AG09309 (cell line): Measurements from ENCODE around the gene CDC16.

Experiments used
- DNase-seq: peaks from one replicate; pipeline ENCODE4 v3.0.0-alpha.2; 2010; ENCODE audit warnings: low read depth
- H3K4me3 ChIP-seq: 2 replicates; pipeline ENCODE4 v1.5.1; 2011; ENCODE audit warnings: mild to moderate bottlenecking, low read depth, low read length, moderate library complexity; ENCODE audit not compliant: control insufficient read depth
- CTCF ChIP-seq: IDR thresholded peaks from 2 replicates; pipeline ENCODE4 v1.5.1; 2011; ENCODE audit warnings: mild to moderate bottlenecking, low read depth, low read length, inconsistent platforms; ENCODE audit not compliant: insufficient read depth, control insufficient read depth; ENCODE audit errors: missing control alignments

CDC16 gene

GRCh38 chr13:114212158-114212495 lies 22.6 kb upstream of the CDC16 start:
- DNase-seq = no peak
- H3K4me3 ChIP-seq = no peak overlapping the region
- no peak for TF ChIP-seq CTCF

GRCh38 chr13:114213980-114214379 lies 20.7 kb upstream of the CDC16 start:
- H3K4me3 ChIP-seq = no peak overlapping the region
- no peak for TF ChIP-seq CTCF
- no peak for DNase-seq

DNA sequence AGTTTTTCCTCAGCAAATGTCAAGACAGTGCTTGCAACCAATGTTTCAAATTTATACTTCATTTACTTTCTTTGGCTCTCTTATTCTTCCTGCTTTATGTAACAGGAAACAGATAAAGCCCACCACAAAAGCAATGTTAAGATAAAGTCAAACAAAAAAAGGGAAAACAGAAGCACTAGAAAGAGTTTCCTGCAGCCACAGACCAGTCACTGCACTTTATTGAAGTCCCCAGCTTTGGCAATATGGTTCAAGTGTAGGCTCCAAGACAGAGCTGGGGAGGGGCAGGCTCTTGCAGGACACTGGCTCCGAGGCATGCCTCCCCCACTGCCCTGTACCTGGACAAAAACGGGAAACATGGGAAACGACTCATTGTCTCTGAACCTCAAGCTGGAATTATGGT lies 15.3 kb upstream of the CDC16 start:
- DNase-seq = no peak
- H3K4me3 ChIP-seq = no peak overlapping the region
- TF ChIP-seq CTCF = no peak

DNA sequence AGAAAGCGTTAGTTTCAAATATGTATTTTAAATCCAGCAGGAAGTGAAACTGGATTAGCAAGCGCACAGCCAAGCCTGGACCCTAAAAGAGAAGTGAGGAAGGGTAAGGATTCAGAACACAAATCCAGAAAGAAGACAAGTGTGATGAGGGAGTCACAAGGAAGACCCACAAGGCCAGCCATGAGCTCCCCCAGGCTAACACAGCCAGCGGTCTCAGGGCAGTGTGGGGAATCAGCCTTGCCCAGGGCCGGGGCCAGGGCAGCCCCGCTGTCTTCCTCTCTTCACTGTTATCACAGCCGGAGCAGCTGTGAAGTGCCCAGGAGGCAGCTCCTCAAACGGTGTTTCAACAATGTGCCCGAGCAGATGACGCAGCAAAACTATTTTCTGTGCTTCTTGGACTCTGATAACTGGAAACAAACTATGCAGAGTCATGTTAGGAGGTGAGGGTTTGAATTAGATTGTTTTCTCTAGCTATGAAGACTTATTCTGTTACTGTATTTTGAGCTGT lies 12.2 kb upstream of the CDC16 start:
- no peak for TF ChIP-seq CTCF
- no peak overlapping the region for H3K4me3 ChIP-seq
- DNase-seq = no peak

- no peak for TF ChIP-seq CTCF
- no peak for DNase-seq
Observed at GRCh38 chr13:114224201-114224600, 10.5 kb upstream of the CDC16 start.

DNA sequence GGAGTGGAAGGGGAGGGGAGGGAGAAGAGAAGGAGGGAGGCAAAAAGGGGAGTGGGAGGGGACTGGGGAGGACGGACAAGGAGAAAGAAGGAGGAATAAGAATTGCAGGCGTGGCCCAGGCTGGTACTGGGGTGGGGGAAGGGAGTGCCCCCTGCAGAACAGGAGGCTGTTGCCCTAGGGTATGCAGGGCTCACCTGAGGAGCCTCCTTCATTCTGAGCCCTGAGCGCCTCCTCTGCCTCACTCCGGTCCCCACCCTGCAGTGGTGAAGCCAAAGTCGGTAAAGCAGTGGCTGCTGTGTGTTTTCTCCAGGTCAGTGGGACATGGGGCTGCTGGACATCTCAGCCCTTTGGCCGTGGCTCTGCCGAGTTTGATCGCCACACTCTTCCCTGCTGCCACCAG lies 9.1 kb upstream of the CDC16 start:
- no peak overlapping the region for H3K4me3 ChIP-seq
- DNase-seq = no peak
- TF ChIP-seq CTCF = no peak

More at GRCh38 chr13:114224201-114224600, 10.5 kb upstream of the CDC16 start:
- no peak overlapping the region for H3K4me3 ChIP-seq

DNA sequence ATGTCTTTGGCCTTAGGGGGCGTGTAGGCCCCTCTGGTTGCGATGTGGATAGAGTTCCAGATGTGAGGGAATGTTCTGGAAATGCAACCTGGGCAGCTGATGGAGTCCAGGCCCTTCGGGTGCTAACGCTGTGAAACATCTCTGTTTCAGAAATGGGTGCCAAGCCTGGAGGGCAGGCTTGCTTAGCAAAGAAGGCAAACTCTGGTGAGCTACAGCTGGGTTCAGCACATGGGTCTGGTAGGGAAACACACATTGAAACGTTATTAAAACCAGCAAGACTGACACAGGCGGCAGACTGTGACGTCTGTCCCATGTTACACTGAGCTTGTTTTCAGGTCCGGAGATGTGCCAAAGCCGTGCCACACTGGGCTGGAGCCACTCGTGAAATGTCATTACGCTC lies 8.6 kb upstream of the CDC16 start:
- TF ChIP-seq CTCF = no peak
- no peak for DNase-seq
- H3K4me3 ChIP-seq = no peak overlapping the region
